GM12891 (cell line): ENCODE measurements around the gene SCAI.

Source experiments
- POLR2A ChIP-seq: IDR thresholded peaks from 2 replicates; pipeline ENCODE4 v1.6.1; 2011; ENCODE audit warnings: low read depth, low read length, control low read depth
- POLR2AphosphoS5 ChIP-seq: IDR thresholded peaks from 2 replicates; pipeline ENCODE4 v1.6.1; 2011; ENCODE audit warnings: low read depth, low read length, control low read depth
- POU2F2 ChIP-seq: IDR thresholded peaks from 2 replicates; pipeline ENCODE4 v1.6.1; 2011; ENCODE audit warnings: low read depth, mild to moderate bottlenecking, control low read depth, low read length, moderate library complexity

DNA sequence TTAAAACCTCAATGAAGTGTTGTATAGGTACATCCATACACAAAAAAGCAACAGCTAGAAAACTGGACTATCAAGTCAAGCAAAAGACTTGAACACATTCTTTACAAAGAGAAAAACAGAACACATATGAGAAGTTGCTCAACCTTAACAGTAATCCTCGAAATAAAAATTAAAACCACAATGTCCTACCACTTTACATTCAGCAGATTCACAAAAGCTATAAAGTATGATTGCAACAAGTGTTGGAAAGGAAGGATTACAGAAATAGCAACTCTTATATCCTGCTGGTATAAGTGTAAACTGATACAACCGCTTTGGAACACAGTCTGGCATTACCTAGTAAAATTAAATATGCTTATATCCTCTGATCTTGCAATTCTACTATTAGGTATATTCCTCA lies 173.9 kb downstream of the SCAI start:
- TF ChIP-seq POLR2A (no peak), POU2F2 (no peak), POLR2AphosphoS5 (no peak)
